ENCODE results near the gene FARS2.

DNA sequence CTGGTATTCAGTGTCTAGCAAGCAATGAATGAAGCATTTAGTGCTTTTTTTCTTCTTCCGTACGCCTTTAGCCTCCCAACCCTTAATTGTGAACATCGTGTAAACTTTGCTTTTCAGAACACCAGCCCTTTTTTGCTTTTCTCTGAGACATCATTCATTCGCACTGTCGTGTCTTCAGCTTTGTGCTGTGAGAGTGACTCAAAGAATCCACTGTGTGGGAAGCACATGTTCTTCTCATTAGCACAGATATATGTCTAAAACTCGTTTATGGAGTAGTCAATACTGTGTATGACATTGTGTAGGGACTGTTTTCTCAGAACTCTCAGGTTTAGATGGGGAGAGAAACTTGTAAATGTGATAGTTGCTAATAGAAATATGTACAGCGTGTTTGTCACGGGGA lies 279.1 kb downstream of the FARS2 start:
- TF ChIP-seq POLR2A (IDR thresholded peaks at IDR 0.05; ENCODE audit: borderline replicate concordance, extremely low read depth, insufficient read depth, insufficient read length) = no peak
- TF ChIP-seq, protein P1, sequence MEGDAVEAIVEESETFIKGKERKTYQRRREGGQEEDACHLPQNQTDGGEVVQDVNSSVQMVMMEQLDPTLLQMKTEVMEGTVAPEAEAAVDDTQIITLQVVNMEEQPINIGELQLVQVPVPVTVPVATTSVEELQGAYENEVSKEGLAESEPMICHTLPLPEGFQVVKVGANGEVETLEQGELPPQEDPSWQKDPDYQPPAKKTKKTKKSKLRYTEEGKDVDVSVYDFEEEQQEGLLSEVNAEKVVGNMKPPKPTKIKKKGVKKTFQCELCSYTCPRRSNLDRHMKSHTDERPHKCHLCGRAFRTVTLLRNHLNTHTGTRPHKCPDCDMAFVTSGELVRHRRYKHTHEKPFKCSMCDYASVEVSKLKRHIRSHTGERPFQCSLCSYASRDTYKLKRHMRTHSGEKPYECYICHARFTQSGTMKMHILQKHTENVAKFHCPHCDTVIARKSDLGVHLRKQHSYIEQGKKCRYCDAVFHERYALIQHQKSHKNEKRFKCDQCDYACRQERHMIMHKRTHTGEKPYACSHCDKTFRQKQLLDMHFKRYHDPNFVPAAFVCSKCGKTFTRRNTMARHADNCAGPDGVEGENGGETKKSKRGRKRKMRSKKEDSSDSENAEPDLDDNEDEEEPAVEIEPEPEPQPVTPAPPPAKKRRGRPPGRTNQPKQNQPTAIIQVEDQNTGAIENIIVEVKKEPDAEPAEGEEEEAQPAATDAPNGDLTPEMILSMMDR (IDR thresholded peaks at IDR 0.05 in 2 of 3, conservative IDR thresholded peaks at IDR 0.05 in 1 of 3; ENCODE audit: borderline replicate concordance in 1 of 3, insufficient read depth in 1 of 3, low read depth in 2 of 3, low read length in 2 of 3) = no peak
- TF ChIP-seq SIN3A (IDR thresholded peaks at IDR 0.05; ENCODE audit: low read depth) = no peak
- no peak for TF ChIP-seq EZH2 (IDR thresholded peaks at IDR 0.05)
- no peak for TF ChIP-seq POLR2AphosphoS5 (IDR thresholded peaks at IDR 0.05; ENCODE audit: low read depth, low read length)
- no peak for TF ChIP-seq SRF (IDR thresholded peaks at IDR 0.05; ENCODE audit: low read depth)
- TF ChIP-seq EZH2phosphoT487 (IDR thresholded peaks at IDR 0.05; ENCODE audit: borderline replicate concordance) = no peak
- TF ChIP-seq JUND (IDR thresholded peaks at IDR 0.05) = no peak
- TF ChIP-seq, protein P2, sequence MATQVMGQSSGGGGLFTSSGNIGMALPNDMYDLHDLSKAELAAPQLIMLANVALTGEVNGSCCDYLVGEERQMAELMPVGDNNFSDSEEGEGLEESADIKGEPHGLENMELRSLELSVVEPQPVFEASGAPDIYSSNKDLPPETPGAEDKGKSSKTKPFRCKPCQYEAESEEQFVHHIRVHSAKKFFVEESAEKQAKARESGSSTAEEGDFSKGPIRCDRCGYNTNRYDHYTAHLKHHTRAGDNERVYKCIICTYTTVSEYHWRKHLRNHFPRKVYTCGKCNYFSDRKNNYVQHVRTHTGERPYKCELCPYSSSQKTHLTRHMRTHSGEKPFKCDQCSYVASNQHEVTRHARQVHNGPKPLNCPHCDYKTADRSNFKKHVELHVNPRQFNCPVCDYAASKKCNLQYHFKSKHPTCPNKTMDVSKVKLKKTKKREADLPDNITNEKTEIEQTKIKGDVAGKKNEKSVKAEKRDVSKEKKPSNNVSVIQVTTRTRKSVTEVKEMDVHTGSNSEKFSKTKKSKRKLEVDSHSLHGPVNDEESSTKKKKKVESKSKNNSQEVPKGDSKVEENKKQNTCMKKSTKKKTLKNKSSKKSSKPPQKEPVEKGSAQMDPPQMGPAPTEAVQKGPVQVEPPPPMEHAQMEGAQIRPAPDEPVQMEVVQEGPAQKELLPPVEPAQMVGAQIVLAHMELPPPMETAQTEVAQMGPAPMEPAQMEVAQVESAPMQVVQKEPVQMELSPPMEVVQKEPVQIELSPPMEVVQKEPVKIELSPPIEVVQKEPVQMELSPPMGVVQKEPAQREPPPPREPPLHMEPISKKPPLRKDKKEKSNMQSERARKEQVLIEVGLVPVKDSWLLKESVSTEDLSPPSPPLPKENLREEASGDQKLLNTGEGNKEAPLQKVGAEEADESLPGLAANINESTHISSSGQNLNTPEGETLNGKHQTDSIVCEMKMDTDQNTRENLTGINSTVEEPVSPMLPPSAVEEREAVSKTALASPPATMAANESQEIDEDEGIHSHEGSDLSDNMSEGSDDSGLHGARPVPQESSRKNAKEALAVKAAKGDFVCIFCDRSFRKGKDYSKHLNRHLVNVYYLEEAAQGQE (IDR thresholded peaks at IDR 0.05; ENCODE audit: low read depth) = no peak
- no peak for TF ChIP-seq ZFX (IDR thresholded peaks at IDR 0.05)
- TF ChIP-seq SP1 (IDR thresholded peaks at IDR 0.05; ENCODE audit: low read depth) = no peak
- TF ChIP-seq RAD21 (IDR thresholded peaks at IDR 0.05; ENCODE audit: low read depth) = no peak
- TF ChIP-seq CEBPB (IDR thresholded peaks at IDR 0.05; ENCODE audit: low read depth) = no peak
- TF ChIP-seq YY1 (IDR thresholded peaks at IDR 0.05; ENCODE audit: extremely low read depth, insufficient replicate concordance, low read depth, low read length) = no peak

All from HCT116 (cell line).